ENCODE results near the gene SGK2.

SGK2 gene

GRCh38 chr20:43569282-43569681 is 10.5 kb downstream of the SGK2 start:
- H3K4me1 ChIP-seq (ENCODE audit: control insufficient read depth, insufficient read depth, low read length), result no peaks in the 10 kb centered on the region
- CTCF ChIA-PET, result interaction anchor here (1.2 kb wide), 1 partner anchor 19 kb away, joined by 4 read pairs; no protein-coding TSS in a partner anchor
- H3K4me3 ChIP-seq (ENCODE audit: low read depth, low read length), result no peak overlapping the region
- POLR2A ChIA-PET, result interaction anchor here (0.6 kb wide), 1 partner anchor 90 kb away, joined by 3 read pairs; no protein-coding TSS in a partner anchor
- no peaks in the 10 kb centered on the region for H3K9me3 ChIP-seq (ENCODE audit: control insufficient read depth, insufficient read depth, low read depth, low read length)
- no peak overlapping the region for H3K27ac ChIP-seq (ENCODE audit: extremely low read depth, low read depth, low read length)
- no peaks in the 10 kb centered on the region for H3K36me3 ChIP-seq (ENCODE audit: control insufficient read depth in 2 of 2, insufficient read depth in 1 of 2, low read length in 2 of 2)
- TF ChIP-seq ZNF19 (tag by site-specific recombination; IDR thresholded peaks at IDR 0.05; ENCODE audit: low read depth) (no peak), HOXC10 (CRISPR knock-in tag; IDR thresholded peaks at IDR 0.05) (no peak), ZNF433 (tag by site-specific recombination; IDR thresholded peaks at IDR 0.05; ENCODE audit: low read depth) (no peak), ZBTB8A (tag by site-specific recombination; IDR thresholded peaks at IDR 0.05) (no peak), ZNF132 (tag by site-specific recombination; IDR thresholded peaks at IDR 0.05; ENCODE audit: borderline replicate concordance) (no peak), ZNF514 (tag by site-specific recombination; IDR thresholded peaks at IDR 0.05) (no peak), IKZF3 (tag by site-specific recombination; IDR thresholded peaks at IDR 0.05) (no peak)

GRCh38 chr20:43570496-43570895 is 11.7 kb downstream of the SGK2 start:
- Histone ChIP-seq H3K4me3 (ENCODE audit: low read depth, low read length) (no peak overlapping the region), H3K4me1 (ENCODE audit: control insufficient read depth, insufficient read depth, low read length) (no peaks in the 10 kb centered on the region), H3K36me3 (ENCODE audit: control insufficient read depth in 2 of 2, insufficient read depth in 1 of 2, low read length in 2 of 2) (no peaks in the 10 kb centered on the region), H3K9me3 (ENCODE audit: control insufficient read depth, insufficient read depth, low read depth, low read length) (no peaks in the 10 kb centered on the region), H3K27ac (ENCODE audit: extremely low read depth, low read depth, low read length) (no peak overlapping the region)
- POLR2A ChIA-PET, result interaction anchor here (0.9 kb wide), 1 partner anchor 20 kb away, joined by 3 read pairs; the partner anchor contains the start of gene IFT52
- TF ChIP-seq ZNF114 (tag by site-specific recombination; IDR thresholded peaks at IDR 0.05), result no peak
- no peak for TF ChIP-seq ZBTB20 (tag by site-specific recombination; IDR thresholded peaks at IDR 0.05)
- TF ChIP-seq, protein P1, sequence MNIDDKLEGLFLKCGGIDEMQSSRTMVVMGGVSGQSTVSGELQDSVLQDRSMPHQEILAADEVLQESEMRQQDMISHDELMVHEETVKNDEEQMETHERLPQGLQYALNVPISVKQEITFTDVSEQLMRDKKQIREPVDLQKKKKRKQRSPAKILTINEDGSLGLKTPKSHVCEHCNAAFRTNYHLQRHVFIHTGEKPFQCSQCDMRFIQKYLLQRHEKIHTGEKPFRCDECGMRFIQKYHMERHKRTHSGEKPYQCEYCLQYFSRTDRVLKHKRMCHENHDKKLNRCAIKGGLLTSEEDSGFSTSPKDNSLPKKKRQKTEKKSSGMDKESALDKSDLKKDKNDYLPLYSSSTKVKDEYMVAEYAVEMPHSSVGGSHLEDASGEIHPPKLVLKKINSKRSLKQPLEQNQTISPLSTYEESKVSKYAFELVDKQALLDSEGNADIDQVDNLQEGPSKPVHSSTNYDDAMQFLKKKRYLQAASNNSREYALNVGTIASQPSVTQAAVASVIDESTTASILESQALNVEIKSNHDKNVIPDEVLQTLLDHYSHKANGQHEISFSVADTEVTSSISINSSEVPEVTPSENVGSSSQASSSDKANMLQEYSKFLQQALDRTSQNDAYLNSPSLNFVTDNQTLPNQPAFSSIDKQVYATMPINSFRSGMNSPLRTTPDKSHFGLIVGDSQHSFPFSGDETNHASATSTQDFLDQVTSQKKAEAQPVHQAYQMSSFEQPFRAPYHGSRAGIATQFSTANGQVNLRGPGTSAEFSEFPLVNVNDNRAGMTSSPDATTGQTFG (tag by site-specific recombination; IDR thresholded peaks at IDR 0.05; ENCODE audit: borderline replicate concordance), result no peak
- TF ChIP-seq, protein P2, sequence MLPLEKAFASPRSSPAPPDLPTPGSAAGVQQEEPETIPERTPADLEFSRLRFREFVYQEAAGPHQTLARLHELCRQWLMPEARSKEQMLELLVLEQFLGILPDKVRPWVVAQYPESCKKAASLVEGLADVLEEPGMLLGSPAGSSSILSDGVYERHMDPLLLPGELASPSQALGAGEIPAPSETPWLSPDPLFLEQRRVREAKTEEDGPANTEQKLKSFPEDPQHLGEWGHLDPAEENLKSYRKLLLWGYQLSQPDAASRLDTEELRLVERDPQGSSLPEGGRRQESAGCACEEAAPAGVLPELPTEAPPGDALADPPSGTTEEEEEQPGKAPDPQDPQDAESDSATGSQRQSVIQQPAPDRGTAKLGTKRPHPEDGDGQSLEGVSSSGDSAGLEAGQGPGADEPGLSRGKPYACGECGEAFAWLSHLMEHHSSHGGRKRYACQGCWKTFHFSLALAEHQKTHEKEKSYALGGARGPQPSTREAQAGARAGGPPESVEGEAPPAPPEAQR (tag by site-specific recombination; IDR thresholded peaks at IDR 0.05), result no peak
- no peak for TF ChIP-seq ZNF266 (tag by site-specific recombination; IDR thresholded peaks at IDR 0.05; ENCODE audit: low read depth)
- no peak for TF ChIP-seq GLIS1 (tag by site-specific recombination; IDR thresholded peaks at IDR 0.05)
- no peak for TF ChIP-seq ZNF404 (tag by site-specific recombination; IDR thresholded peaks at IDR 0.05)
- TF ChIP-seq, protein P3, sequence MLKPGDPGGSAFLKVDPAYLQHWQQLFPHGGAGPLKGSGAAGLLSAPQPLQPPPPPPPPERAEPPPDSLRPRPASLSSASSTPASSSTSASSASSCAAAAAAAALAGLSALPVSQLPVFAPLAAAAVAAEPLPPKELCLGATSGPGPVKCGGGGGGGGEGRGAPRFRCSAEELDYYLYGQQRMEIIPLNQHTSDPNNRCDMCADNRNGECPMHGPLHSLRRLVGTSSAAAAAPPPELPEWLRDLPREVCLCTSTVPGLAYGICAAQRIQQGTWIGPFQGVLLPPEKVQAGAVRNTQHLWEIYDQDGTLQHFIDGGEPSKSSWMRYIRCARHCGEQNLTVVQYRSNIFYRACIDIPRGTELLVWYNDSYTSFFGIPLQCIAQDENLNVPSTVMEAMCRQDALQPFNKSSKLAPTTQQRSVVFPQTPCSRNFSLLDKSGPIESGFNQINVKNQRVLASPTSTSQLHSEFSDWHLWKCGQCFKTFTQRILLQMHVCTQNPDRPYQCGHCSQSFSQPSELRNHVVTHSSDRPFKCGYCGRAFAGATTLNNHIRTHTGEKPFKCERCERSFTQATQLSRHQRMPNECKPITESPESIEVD (tag by site-specific recombination; IDR thresholded peaks at IDR 0.05), result no peak
- TF ChIP-seq ZNF707 (tag by site-specific recombination; IDR thresholded peaks at IDR 0.05), result no peak
- TF ChIP-seq ZNF600 (tag by site-specific recombination; IDR thresholded peaks at IDR 0.05), result no peak
- CTCF ChIA-PET, result interaction anchor here (0.8 to 0.9 kb wide), 2 partner anchors 32 to 513 kb away, joined by 3 to 5 read pairs; no protein-coding TSS in a partner anchor

GRCh38 chr20:43571310-43571709 is 12.5 kb downstream of the SGK2 start:
- ChIA-PET CTCF (no interaction called here), POLR2A (no interaction called here)
- H3K27ac ChIP-seq (ENCODE audit: extremely low read depth, low read depth, low read length), result no peak overlapping the region
- H3K36me3 ChIP-seq (ENCODE audit: control insufficient read depth in 2 of 2, insufficient read depth in 1 of 2, low read length in 2 of 2), result no peaks in the 10 kb centered on the region
- no peak for TF ChIP-seq ZNF133 (tag by site-specific recombination; IDR thresholded peaks at IDR 0.05)
- TF ChIP-seq SETDB1 (IDR thresholded peaks at IDR 0.05; ENCODE audit: insufficient read length, low read length), result no peak
- TF ChIP-seq SP3 (tag by site-specific recombination; IDR thresholded peaks at IDR 0.05), result no peak
- no peak for TF ChIP-seq ZNF423 (tag by site-specific recombination; IDR thresholded peaks at IDR 0.05)
- no peak for TF ChIP-seq ZNF169 (tag by site-specific recombination; IDR thresholded peaks at IDR 0.05)
- H3K4me1 ChIP-seq (ENCODE audit: control insufficient read depth, insufficient read depth, low read length), result no peaks in the 10 kb centered on the region
- H3K4me3 ChIP-seq (ENCODE audit: low read depth, low read length), result no peak overlapping the region
- H3K9me3 ChIP-seq (ENCODE audit: control insufficient read depth, insufficient read depth, low read depth, low read length), result no peaks in the 10 kb centered on the region

Measured in HEK293 (cell line).